Medulla oblongata (tissue), 1 donor: ENCODE results near the gene NANS.
"Not testable (repeated sequence)": the region's sequence is repeated elsewhere in the genome, so short reads cannot be mapped to it uniquely, and the experiment has no call there.

Experiments used
- DNase-seq: peaks from one replicate; pipeline ENCODE4 v3.0.0-alpha.2; 2015; ENCODE audit errors: extremely low spot score

The NANS gene, protein sequence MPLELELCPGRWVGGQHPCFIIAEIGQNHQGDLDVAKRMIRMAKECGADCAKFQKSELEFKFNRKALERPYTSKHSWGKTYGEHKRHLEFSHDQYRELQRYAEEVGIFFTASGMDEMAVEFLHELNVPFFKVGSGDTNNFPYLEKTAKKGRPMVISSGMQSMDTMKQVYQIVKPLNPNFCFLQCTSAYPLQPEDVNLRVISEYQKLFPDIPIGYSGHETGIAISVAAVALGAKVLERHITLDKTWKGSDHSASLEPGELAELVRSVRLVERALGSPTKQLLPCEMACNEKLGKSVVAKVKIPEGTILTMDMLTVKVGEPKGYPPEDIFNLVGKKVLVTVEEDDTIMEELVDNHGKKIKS

DNA sequence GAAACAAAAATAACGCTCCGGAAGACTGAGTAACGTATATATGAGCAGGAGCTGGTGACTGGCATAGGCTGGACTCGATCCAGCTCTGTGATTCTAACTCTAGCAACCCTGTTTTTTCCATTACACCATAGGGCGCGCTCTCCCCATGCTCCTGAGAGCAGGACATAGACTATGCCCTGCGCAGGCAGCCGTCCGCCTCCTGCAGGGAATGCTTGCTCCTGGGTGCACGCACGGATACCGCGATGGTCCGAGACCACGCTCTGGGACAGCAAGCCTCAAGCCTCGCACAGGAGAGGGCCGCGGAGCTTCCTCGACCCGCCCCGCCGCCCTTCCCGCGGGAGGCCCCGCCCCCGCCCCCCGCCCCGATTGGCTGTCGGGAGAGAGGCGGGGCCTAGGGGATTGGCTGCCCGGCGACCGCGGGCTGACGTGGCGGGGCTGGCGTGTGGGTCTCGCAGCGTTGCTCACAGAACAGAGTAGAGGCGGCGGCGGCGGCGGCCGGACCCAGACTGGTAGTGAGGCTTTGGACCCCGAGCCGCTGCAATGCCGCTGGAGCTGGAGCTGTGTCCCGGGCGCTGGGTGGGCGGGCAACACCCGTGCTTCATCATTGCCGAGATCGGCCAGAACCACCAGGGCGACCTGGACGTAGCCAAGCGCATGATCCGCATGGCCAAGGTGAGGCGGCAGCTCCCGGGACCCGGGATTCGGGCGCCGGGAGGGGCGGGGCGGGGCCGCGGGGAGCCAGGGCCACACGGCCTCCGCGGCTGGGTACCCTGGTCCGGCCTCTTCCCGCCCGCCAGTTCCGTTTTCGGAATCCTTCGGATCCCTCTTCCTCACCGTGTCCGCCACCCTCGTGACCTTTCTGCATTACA is at the start of gene NANS:
Gene NANS (plus strand): TSS at position 464 of the 869 bp plus-strand sequence. CDS start 77 bp downstream, at position 541.
- DNase-seq, result peak; percentile 93

DNA sequence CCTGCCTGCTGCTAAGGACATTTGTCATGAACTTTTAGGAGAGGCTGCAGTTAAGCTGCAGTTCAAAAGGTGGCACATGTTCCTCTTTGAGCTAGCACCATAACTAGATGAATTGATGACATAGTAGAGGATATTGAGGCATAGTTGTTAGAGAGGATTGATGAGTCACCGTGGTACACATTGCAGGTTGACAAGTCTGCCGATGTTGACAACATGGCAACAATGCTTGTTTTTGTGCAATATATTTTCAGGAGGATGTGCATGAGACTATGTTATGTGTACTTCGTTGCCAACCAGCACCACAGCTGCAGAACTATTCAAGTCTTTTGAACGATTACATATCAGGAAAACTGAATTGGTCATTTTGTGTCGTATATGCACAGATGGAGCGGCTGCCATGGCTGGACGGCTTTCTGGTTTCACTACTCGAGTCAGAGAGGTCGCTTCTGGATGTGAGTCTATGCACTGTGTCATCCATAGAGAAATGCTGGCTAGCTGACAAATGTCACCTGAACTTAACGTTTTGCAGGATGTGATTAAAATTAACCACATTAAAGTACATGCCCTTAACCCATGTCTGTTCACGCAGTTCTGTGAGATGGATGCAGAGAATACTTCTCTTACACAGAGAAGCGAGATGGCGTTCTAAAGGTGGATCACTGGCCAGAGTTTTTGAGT is 49.1 kb upstream of the NANS start:
- DNase-seq, result no peak

DNA sequence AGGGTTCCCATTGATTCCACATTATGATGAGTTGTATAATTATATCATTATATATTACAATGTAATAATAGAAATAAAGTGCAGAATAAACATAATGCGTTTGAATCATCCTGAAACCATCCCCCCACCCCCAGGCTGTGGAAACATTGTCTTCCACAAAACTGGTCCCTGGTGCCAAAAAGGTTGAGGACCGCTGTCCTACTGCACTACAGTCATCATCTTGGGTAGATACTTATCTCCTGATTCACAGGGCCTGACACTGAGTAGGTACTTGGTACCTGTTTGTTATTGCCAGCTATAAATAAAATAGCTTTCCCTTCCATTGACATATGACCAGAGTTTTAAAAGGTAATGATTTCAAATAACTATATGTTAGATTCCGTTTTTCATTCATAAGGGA is 47.8 kb upstream of the NANS start:
- DNase-seq, result no peak

DNA sequence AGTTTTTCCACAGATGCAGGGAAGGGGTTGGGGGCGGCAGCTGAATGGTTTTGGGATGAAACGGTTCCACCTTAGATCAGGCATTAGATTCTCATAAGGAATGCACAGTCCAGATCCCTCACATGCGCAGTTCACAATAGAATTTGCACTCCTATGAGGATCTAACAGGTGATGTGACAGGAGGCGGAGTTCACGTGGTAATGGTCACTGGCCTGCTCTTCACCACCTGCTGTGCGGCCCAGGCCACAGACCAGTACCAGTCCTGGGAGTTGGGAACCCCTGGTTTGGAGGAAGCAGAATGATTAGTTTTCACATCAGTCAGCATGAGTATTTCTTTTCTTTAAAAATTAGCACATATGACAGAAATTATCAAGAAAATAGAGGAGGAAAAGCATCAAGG is 47.1 kb upstream of the NANS start:
- DNase-seq, result no peak

DNA sequence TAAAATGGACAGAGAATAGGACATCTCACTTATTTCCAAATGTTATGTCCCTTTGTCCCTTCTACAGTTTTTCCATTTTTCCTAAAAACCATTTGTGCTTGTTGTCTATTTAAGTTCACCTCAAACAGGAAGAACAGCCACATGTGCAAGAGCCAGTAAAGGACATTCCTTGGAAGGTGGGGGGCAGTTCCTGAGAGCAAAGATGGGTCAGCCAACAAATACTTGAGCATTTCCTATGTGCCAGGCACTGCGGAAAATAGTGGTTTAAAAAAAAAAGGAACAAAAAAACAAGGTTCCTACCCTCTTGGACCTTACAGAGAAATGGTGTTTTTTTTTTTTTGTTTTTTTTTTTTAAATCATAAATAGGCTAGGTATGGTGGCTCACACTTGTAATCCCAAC is 46.6 kb upstream of the NANS start:
- DNase-seq, result no peak

DNA sequence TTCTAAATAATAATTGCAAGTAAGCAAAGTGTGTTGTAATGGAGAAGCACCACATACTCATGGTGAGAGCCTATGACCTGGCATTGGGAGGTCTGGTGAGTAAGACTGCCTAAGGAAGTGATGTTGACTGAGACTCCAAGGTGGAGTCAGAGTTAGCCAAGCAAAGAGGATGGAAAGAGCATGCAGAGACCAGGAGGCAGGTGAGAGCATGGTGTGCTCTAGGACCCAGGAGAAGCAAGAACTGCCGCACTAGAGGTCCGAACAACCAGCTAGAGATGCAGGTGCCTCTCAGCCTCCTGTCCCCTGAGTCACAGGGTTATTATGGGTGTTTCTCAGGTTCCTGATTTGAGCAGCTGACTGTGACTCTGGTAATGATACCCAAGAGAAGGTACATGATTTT is 46.1 kb upstream of the NANS start:
- DNase-seq, result no peak

DNA sequence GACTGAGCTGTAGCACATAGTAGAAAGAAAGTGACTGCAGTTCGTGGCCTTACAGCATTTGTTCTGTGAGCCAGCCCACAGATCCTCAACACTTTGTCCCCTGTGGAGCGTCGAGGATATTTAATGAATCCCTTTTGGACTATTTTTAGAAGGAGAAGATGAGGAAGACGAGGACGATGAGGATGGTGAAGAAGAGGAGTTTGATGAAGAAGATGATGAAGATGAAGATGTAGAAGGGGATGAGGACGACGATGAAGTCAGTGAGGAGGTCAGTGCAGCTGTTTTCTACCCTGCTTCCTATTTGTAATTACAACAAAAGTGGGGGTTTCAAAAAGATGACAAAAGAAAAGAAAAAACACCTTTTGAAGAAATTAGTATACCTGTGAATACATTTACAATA is 45.4 kb upstream of the NANS start:
- DNase-seq, result no peak

DNA sequence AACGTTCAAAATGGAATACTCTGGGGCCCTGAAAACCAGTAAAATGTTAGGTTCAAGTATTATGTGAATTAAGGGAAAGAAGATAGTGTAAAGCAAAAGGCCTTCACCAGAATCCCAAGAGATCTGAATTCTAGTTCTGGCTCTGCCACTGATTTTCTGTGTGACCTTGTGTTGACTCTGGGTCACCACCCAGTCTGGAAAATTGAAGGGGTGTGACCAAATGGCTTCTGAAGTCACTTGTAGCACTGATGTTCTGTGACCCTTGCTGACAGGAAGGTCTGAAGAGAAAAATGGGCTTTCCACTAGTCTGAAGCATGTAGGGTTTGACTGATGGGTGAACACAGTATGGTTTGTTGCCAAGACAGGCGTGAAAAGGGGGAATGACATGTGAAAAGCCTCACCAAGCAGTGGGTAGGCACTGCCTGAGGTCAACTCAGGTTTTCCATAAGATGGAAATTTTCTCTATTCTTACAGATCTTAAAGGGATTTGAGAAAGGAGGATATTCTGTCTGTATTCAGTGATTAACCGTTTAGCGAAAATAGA is 40.3 kb upstream of the NANS start:
- no peak for DNase-seq

DNA sequence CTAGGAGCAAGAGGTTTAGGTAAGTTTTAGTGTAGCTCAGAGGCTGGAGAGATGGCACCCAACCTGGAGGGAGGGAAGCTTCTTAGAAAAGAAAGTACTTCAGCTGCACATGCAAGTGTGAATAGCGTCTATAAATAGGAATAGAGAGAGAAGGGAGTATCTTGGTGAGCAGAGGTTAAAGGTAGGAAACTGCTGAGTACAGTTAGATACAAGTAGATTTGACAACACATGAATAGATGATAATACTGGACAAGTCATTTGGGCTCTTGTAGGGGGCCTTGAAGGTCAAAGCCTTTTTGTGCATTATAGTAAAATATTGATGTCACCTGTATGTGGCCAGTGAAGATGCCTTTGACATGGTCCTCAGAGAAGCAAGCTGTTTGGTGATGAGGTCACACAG is 39.2 kb upstream of the NANS start:
- DNase-seq, result no peak

DNA sequence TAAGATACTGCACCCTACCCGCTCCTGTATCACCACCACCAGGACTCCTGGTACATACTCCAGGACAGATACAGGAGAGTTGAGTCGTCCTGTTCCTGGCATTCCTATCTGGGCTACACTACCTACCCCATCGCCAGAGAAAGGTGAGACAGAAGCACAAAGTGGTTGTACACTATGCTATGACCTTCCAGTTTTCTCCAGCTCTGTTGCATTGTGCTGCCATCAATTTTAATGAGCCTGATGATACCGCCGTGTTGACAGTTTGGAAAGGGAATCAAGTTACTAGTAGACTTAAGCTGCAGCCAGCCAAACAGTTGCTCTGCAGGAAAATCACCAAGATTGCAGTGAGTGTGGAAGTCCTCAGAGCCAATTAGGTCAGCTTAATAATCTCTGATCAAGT is 38.2 kb upstream of the NANS start:
- DNase-seq, result no peak

DNA sequence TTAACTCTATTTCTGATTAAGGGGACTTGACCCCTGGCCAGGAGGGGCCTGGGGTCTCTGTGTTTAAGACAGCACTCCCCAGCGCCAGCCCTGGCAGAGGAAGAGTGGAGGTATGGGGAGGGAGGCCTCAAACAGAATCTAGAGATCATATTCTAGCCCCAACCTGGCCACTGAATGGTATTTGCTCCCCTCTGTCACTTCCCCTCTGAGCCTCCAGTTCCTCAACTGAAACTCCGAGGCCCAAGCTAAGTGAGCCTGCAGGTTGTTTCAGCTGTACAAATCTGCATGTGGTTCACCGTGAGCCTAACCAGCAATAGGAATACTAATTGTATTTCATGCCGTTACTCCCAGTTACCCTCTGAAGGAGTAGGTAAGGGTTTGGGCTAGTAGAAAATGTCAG is 37.4 kb upstream of the NANS start:
- DNase-seq, result no peak

DNA sequence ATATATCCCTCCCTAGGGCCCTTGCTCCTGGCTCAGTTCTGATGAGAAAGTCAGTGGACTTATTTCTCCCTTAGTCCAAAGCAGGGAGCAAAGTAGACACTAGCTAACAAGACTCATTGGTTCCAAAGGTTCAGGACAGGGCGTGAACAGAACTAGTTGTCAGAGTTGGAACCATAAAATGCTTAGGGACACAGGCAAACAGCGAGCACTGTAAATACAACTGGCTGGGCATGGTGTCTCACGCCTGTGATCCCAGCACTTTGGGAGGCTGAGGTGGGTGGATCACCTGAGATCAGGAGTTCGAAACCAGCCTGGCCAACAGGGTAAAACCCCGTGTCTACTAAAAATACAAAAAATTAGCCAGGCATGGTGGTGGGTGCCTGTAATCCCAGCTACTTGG is 36.7 kb upstream of the NANS start:
- DNase-seq, result not testable (repeated sequence)

DNA sequence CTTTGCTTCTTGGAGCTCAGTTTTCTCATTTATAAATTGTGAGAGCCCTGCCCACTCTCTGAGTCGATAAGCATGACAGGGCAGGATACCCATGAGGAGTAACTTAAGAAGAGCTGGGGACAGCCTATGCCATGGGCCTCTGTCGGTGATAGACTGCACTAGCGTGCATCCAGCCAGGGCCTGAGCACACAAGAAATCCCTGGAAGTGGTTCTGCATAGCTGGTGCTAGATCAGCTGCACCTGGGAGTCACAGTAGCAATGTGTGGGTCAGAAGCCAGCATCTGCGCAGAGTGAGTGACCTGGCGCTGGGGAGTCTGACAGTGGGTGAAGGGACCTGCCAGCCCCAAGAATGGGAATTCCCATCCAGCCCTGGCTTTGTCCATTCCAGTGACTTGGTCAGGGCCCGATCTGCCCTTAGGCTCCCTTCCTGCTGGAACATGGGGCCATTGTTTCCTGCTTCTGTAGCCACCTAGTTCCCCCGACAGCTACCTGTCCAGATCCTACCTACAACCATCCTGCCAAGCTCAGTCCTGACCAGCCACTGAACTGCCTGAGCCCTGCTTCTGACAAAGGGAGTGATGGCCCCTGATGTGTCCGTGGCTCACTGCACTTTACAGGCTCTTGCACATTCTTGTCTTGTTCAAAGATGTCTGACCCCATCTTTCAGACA is 35.9 kb upstream of the NANS start:
- DNase-seq, result no peak

DNA sequence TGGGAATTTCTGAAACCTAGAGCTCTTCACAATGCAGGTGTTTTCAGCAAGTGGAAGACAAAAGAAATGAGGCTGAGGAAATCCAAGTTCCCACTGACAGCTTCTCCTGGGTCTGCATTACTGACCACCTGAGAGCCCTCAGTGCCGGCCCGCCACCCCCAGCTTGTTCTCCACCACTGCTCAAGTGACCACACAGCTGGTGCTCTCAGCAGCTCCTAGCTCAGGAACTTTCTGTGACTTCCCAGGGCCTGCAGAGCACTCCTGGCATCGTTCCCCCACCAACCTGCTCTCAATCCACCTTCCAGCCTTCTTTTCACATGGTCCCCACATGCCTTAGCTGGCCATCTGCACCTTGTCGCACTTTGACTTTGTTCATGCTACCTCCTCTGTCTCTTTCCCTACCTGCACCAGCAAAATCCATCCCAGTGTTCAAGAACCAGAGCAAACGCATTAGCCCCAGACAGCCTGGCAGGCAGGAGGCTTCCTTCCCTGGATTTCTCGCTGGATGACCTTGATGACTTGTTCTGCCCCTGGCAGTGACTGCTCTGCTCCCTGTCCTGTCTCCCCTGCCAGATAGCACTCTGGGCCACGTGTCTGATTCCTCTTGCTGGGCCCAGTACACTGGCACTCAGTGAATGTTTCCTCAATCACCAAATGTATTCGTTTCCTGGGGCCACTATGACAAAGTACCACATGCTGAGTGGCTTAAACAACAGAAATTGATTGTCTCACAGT is 35.1 kb upstream of the NANS start:
- DNase-seq, result no peak

DNA sequence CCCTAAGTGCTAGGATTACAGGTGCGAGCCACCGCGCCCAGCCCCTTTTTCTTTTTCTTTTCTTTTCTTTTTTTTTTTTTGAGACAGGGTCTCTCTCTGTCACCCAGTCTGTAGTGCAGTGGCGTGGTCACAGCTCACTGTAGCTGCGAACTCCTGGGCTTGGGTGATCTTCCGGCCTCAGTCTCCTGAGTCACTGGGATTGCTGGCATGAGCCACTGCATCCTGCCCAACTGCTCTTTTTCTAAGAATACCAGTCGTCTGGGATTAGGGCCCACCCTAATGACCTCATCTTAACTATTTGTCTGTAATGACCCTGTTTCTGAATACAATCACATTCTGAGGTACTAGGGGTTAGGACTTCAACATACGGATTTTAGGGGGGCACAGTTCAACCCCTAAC is 34.1 kb upstream of the NANS start:
- no peak for DNase-seq

DNA sequence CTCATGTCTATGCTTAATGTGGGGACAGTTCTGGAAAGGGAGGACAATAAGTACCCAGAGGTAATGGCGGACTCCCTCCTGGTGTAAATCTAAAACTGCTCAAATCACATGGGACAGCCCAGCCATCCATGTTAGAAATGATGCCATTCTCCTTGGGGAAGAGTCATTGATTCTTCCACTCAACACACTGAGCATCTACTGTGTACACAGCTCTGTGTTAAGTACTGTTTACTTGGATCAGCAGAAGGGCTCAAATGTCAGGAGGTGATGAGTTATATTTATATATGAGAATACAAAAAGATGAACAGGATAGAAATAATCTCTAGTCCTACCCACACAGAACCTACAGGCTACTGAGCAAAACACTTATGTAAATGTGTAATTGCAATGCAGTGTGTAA is 31.8 kb upstream of the NANS start:
- DNase-seq, result no peak

DNA sequence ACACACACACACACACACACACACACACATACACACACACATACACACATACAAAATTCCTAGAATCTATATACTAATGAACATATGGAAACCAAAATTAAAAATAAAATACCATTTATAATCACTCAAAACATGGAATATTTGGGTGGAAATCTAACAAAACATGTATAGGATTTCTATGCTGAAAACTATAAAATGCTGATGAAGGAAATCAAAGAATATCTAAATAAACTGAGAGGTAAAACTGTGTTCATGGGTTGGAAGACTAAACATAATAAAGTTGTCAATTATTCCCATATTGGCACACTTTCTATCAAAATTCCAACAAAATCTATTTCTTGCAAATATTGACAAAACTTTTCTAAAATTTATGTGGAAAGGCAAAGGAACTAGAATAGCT is 25.4 kb upstream of the NANS start:
- no peak for DNase-seq

DNA sequence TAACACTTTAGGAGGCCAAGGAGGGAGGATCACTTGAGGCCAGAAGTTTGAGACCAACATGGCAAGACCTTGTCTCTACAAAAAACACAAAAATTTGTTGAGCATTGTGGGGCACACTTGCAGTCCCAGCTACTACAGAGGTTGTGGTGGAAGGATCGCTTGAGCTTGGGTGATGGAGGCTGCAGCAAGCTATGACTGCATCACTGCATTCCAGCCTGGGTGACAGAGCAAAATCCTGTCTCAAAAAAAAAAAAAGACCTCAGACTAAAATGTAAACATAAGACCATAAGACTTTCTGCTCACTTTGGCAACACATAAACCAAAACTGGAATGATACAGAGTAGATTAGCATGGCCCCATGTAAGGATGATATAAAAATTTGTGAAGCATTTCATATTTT is 24.6 kb upstream of the NANS start:
- no peak for DNase-seq

DNA sequence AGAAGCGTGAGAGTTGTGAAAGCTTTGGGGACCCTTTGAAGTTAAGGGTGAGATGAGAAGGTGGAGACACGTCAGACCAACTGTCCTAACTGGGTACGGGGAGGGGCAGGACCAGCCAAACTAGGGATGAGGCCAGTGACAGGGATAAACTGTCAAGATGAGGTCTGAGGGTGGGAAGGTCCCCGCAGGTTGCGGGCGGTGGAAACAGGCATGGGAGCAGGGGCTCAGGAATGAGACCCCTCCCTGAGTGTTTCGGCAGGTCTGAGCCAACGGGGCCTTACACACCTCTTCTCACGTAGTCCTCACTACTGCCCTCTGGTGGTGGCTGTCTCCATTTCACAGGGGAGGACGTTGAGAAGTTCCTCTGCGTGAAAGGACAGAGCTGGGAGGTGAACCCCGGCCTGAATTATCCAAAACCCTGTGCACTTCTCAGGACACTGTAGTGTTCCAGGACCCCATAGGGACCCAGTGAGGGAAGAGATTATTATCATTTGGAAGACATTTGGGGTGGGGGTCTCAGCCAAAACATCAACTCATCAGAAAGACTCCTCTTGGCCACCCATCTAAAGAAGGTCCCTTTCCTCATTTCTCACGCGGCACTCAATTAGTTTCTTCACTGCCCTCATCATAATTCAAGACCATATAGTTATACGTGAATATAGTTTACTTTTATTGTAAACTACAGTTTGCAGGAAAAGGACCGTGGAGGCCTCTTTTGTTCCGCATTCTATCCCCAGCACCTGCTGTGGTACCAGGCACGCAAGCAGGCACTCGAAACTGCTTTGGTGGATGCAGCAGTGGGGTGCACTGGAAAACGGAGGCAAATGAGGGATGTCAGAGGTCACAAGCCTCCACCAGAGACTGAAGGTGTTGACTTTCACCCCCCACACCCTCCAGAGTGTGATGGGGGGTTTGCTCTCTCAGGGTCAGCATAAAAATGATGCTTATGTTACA is 21.7 kb upstream of the NANS start:
- peak; percentile 94 for DNase-seq

DNA sequence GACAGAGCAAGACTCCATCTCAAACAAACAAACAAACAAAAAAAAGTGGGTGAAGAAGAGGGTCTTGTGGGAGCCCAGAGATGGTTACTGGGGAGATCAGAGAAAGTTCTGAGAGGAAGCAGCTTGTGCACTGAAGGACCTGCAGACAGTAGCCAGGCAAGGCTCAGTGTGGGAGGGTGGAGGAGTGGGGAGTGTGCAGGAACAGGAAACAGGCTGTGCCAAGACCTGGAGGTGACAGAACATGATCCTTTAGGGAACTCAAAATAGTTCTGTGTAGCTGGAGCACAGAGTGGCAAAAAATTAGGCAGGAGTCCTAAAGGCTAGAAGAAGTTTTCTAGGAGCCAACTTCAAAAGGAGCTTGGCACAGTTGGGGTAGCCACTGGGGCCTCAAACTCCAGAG is 19.2 kb upstream of the NANS start:
- no peak for DNase-seq
